Trophoblast cell (in vitro differentiated cells and primary cell): Measurements from ENCODE around the gene AFF4.
"Not testable (repeated sequence)": the region's sequence is repeated elsewhere in the genome, so short reads cannot be mapped to it uniquely, and the experiment has no call there.

Source experiments
- DNase-seq, 2 donors: peaks; one replicate each; pipeline ENCODE4 v3.0.0-alpha.2; 2016
- H2AFZ ChIP-seq: 2 replicates; pipeline ENCODE4 v1.6.1; 2013; ENCODE audit warnings: low read length, moderate library complexity, mild to moderate bottlenecking; ENCODE audit not compliant: insufficient read depth, poor library complexity
- H2AK5ac ChIP-seq: 2 replicates; pipeline ENCODE4 v1.6.1; 2013; ENCODE audit warnings: mild to moderate bottlenecking, low read length
- H2BK120ac ChIP-seq: 2 replicates; pipeline ENCODE4 v1.6.1; 2013; ENCODE audit warnings: low read length, mild to moderate bottlenecking, moderate library complexity; ENCODE audit not compliant: insufficient read depth, poor library complexity
- H2BK12ac ChIP-seq: 2 replicates; pipeline ENCODE4 v1.6.1; 2013; ENCODE audit warnings: mild to moderate bottlenecking, low read length, moderate library complexity
- H2BK5ac ChIP-seq: 2 replicates; pipeline ENCODE4 v1.6.1; 2013; ENCODE audit warnings: low read length, low read depth, moderate library complexity, mild to moderate bottlenecking; ENCODE audit not compliant: poor library complexity
- H3K14ac ChIP-seq: 2 replicates; pipeline ENCODE4 v1.6.1; 2013; ENCODE audit warnings: mild to moderate bottlenecking, low read length
- H3K18ac ChIP-seq: 2 replicates; pipeline ENCODE4 v1.6.1; 2013; ENCODE audit warnings: mild to moderate bottlenecking, low read length
- H3K23ac ChIP-seq: 2 replicates; pipeline ENCODE4 v1.6.1; 2013; ENCODE audit warnings: low read length
- H3K27ac ChIP-seq: 2 replicates; pipeline ENCODE4 v1.5.1; 2013; ENCODE audit warnings: low read depth, mild to moderate bottlenecking, inconsistent platforms, low read length, moderate library complexity
- H3K27me3 ChIP-seq: 2 replicates; pipeline ENCODE4 v1.6.1; 2013; ENCODE audit warnings: inconsistent platforms, mild to moderate bottlenecking, low read length, moderate library complexity; ENCODE audit not compliant: insufficient read depth
- H3K36me3 ChIP-seq, 2 experiments: 1 replicate in 1 of 2; 2 replicates in 1 of 2; pipeline ENCODE4 v1.6.1; 2013; ENCODE audit warnings: low read length in 2 of 2, mild to moderate bottlenecking in 2 of 2, moderate library complexity in 1 of 2; ENCODE audit not compliant: insufficient read depth in 2 of 2, control insufficient read depth in 1 of 2
- H3K4ac ChIP-seq: 2 replicates; pipeline ENCODE4 v1.6.1; 2013; ENCODE audit warnings: low read depth, mild to moderate bottlenecking, low read length, moderate library complexity
- H3K4me1 ChIP-seq, 2 experiments: 1 replicate in 1 of 2; 2 replicates in 1 of 2; pipeline ENCODE4 v1.6.1; 2013; ENCODE audit warnings: low read length in 2 of 2, mild to moderate bottlenecking in 2 of 2, moderate library complexity in 1 of 2; ENCODE audit not compliant: insufficient read depth in 2 of 2, control insufficient read depth in 1 of 2
- H3K4me2 ChIP-seq: 2 replicates; pipeline ENCODE4 v1.6.1; 2013; ENCODE audit warnings: inconsistent platforms, mild to moderate bottlenecking, low read length, moderate library complexity
- H3K4me3 ChIP-seq: 2 replicates; pipeline ENCODE4 v1.5.1; 2013; ENCODE audit warnings: mild to moderate bottlenecking, low read depth, low read length, inconsistent platforms
- H3K79me1 ChIP-seq: one replicate; pipeline ENCODE4 v1.6.1; 2013; ENCODE audit warnings: low read length
- H3K79me2 ChIP-seq: 2 replicates; pipeline ENCODE4 v1.6.1; 2013; ENCODE audit warnings: low read length, mild to moderate bottlenecking; ENCODE audit not compliant: control insufficient read depth, insufficient read depth, poor library complexity
- H3K9ac ChIP-seq: 2 replicates; pipeline ENCODE4 v1.6.1; 2013; ENCODE audit warnings: mild to moderate bottlenecking, low read length
- H3K9me3 ChIP-seq: 2 replicates; pipeline ENCODE4 v1.6.1; 2013; ENCODE audit warnings: low read depth, mild to moderate bottlenecking, control low read depth, inconsistent platforms, low read length; ENCODE audit not compliant: insufficient read depth
- H4K12ac ChIP-seq: 2 replicates; pipeline ENCODE4 v1.6.1; 2013; ENCODE audit warnings: low read depth, mild to moderate bottlenecking, low read length, moderate library complexity
- H4K8ac ChIP-seq: 2 replicates; pipeline ENCODE4 v1.6.1; 2013; ENCODE audit warnings: low read depth, mild to moderate bottlenecking, low read length, moderate library complexity
- H4K91ac ChIP-seq: one replicate; pipeline ENCODE4 v1.6.1; 2013; ENCODE audit warnings: low read depth, mild to moderate bottlenecking, low read length, moderate library complexity
- WGBS: extraction: QIAGEN DNeasy Blood & Tissue Kit; methylation state at CpG from one replicate; pipeline ENCODE4 v1.1.7; 2013; ENCODE audit warnings: missing lambda C conversion rate; ENCODE audit not compliant: insufficient read length, insufficient coverage; ENCODE audit errors: extremely low coverage; 5-methylcytosine and 5-hydroxymethylcytosine counted together

The AFF4 gene

GRCh38 chr5:132982971-132983370, 19.5 kb upstream of the AFF4 start:
- H2BK12ac ChIP-seq, H3K14ac ChIP-seq: not testable (repeated sequence)
- no CpG with 5 or more reads among the region's 30 CpGs for WGBS

DNA sequence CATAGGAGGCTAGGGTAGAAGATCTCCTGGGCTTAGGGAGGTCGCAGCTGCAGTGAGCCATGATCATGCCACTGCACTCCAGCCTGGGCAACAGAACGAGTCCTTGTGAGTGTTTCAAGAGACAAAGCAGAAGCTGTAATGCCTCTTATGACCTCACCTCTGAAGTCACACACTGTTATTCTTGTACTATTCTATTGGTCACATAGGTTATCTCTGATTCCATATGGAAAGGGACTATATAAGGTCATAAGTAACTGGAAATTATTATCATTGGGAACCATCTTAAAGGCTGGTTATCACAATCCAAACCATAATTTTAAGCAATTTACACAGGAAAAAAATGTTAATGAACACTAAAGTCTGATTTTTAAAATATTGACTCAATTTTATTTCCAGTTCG, 17.9 kb upstream of the AFF4 start:
- WGBS, result no CpG with 5 or more reads among the region's 3 CpGs
- no peak for DNase-seq
- Histone ChIP-seq H3K23ac (no peak overlapping the region), H2BK120ac (no peak overlapping the region), H3K14ac (no peak overlapping the region), H2BK12ac (no peak overlapping the region), H3K4me2 (no peak overlapping the region), H3K4me1 (no peaks in the 10 kb centered on the region), H3K4ac (no peak overlapping the region), H3K27me3 (no peaks in the 10 kb centered on the region), H2AFZ (no peak overlapping the region), H3K36me3 (no peaks in the 10 kb centered on the region), H3K79me1 (no peaks in the 10 kb centered on the region), H3K79me2 (no peaks in the 10 kb centered on the region), H4K12ac (no peak overlapping the region), H3K18ac (no peak overlapping the region), H4K91ac (no peak overlapping the region), H3K27ac (no peak overlapping the region), H2AK5ac (no peak overlapping the region), H4K8ac (no peak overlapping the region), H3K9me3 (no peaks in the 10 kb centered on the region), H3K9ac (no peak overlapping the region), H2BK5ac (no peak overlapping the region), H3K4me3 (no peak overlapping the region)

More at GRCh38 chr5:132982971-132983370, 19.5 kb upstream of the AFF4 start:
- H3K79me2 ChIP-seq, H2AK5ac ChIP-seq, H2BK5ac ChIP-seq, H4K8ac ChIP-seq, H4K12ac ChIP-seq, H3K27ac ChIP-seq, H3K9ac ChIP-seq, H3K4me1 ChIP-seq, H3K18ac ChIP-seq, H3K9me3 ChIP-seq, H3K4ac ChIP-seq, H3K4me2 ChIP-seq, H3K36me3 ChIP-seq, H3K23ac ChIP-seq, H3K4me3 ChIP-seq, DNase-seq, H3K27me3 ChIP-seq, H2BK120ac ChIP-seq, H3K79me1 ChIP-seq, H4K91ac ChIP-seq, H2AFZ ChIP-seq: not testable (repeated sequence)

- H3K4me2 ChIP-seq, result no peak overlapping the region
These were observed 16.5 kb upstream of the AFF4 start for GRCh38 chr5:132979976-132980375.

GRCh38 chr5:132979367-132979940, 16.0 kb upstream of the AFF4 start:
- no peak overlapping the region for H2AK5ac ChIP-seq
- no peaks in the 10 kb centered on the region for H3K79me2 ChIP-seq
- no peak overlapping the region for H2BK120ac ChIP-seq
- H3K14ac ChIP-seq, result no peak overlapping the region
- H3K27ac ChIP-seq, result no peak overlapping the region
- H3K79me1 ChIP-seq, result no peaks in the 10 kb centered on the region
- H2BK12ac ChIP-seq, result no peak overlapping the region
- H3K9ac ChIP-seq, result no peak overlapping the region
- peak in 1 of 2 donors; percentile 17 for DNase-seq
- no peak overlapping the region for H3K4me3 ChIP-seq
- no peak overlapping the region for H4K91ac ChIP-seq
- H2BK5ac ChIP-seq, result no peak overlapping the region
- no peaks in the 10 kb centered on the region for H3K4me1 ChIP-seq
- no peak overlapping the region for H4K8ac ChIP-seq
- whole genome bisulfite sequencing, result no CpG with 5 or more reads among the region's 3 CpGs
- no peak overlapping the region for H3K18ac ChIP-seq
- H3K36me3 ChIP-seq, result no peaks in the 10 kb centered on the region
- H2AFZ ChIP-seq, result no peak overlapping the region
- no peak overlapping the region for H3K4me2 ChIP-seq
- H4K12ac ChIP-seq, result no peak overlapping the region
- H3K27me3 ChIP-seq, result no peaks in the 10 kb centered on the region
- H3K4ac ChIP-seq, result no peak overlapping the region
- H3K9me3 ChIP-seq, result no peaks in the 10 kb centered on the region
- no peak overlapping the region for H3K23ac ChIP-seq

More at GRCh38 chr5:132979976-132980375, 16.5 kb upstream of the AFF4 start:
- no CpG with 5 or more reads among the region's 2 CpGs for WGBS
- H3K9me3 ChIP-seq, result no peaks in the 10 kb centered on the region
- no peak overlapping the region for H3K9ac ChIP-seq
- H4K8ac ChIP-seq, result no peak overlapping the region
- H2BK12ac ChIP-seq, result no peak overlapping the region
- H3K27me3 ChIP-seq, result no peaks in the 10 kb centered on the region
- H2BK120ac ChIP-seq, result no peak overlapping the region
- H3K79me1 ChIP-seq, result no peaks in the 10 kb centered on the region
- H3K36me3 ChIP-seq, result no peaks in the 10 kb centered on the region
- H2AK5ac ChIP-seq, result no peak overlapping the region
- no peak overlapping the region for H3K4me3 ChIP-seq
- no peak overlapping the region for H2BK5ac ChIP-seq
- no peak overlapping the region for H3K23ac ChIP-seq
- H3K4me1 ChIP-seq, result no peaks in the 10 kb centered on the region
- no peak overlapping the region for H4K12ac ChIP-seq
- H2AFZ ChIP-seq, result no peak overlapping the region
- no peak overlapping the region for H3K18ac ChIP-seq
- H3K27ac ChIP-seq, result no peak overlapping the region
- no peak overlapping the region for H3K4ac ChIP-seq
- no peak for DNase-seq
- H3K79me2 ChIP-seq, result no peaks in the 10 kb centered on the region
- no peak overlapping the region for H3K14ac ChIP-seq
- no peak overlapping the region for H4K91ac ChIP-seq
